Upper lobe of left lung (tissue), 4 donors: Measurements from ENCODE around the gene RLN1.

Experiments
- CTCF ChIP-seq, 6 experiments: fragments of 450-650 bp in 4 of 6; fragments of 200-600 bp in 2 of 6; sonication (generic) in 2 of 6; IDR thresholded peaks; one replicate each; pipeline ENCODE4 v1.5.1; 2016 to 2019; ENCODE audit warnings: antibody characterized with exemption in 6 of 6
- EP300 ChIP-seq, 4 donors: sonication (generic); formaldehyde crosslinking; IDR thresholded peaks; one replicate each; pipeline ENCODE4 v1.5.1; 2017; ENCODE audit warnings: antibody characterized with exemption in 4 of 4, control low read depth in 2 of 4

GRCh38 chr9:5310851-5311250, 28.8 kb downstream of the RLN1 start:
- TF ChIP-seq CTCF (IDR thresholded peaks at IDR 0.05), result no peak
- TF ChIP-seq EP300 (IDR thresholded peaks at IDR 0.05), result no peak
